ENCODE data around the gene PLXNA1.

PLXNA1 gene

GRCh38 chr3:127013181-127013580 is 30.3 kb downstream of the PLXNA1 start:
- ChIA-PET CTCF (interaction anchor here (2.6 kb wide), 1 partner anchor 11 kb away, joined by 9 read pairs; no protein-coding TSS in a partner anchor), POLR2A (no interaction called here)
- DNase-seq (ENCODE audit: low read depth, low spot score) = no peak
- no peak for TF ChIP-seq CTCF (IDR thresholded peaks at IDR 0.05; ENCODE audit: insufficient read depth, low read length, missing control alignments)
- no peak overlapping the region for H3K4me3 ChIP-seq (ENCODE audit: low read depth, low read length)

- no peak for TF ChIP-seq CTCF (IDR thresholded peaks at IDR 0.05; ENCODE audit: insufficient read depth, low read length, missing control alignments)
- H3K4me3 ChIP-seq (ENCODE audit: low read depth, low read length) = no peak overlapping the region
- CTCF ChIA-PET = interaction anchor here (1.2 kb wide), 1 partner anchor 262 kb away, joined by 3 read pairs; no protein-coding TSS in a partner anchor
- no peak for DNase-seq (ENCODE audit: low read depth, low spot score)
- POLR2A ChIA-PET = interaction anchor here (0.5 kb wide), 1 partner anchor 98 kb away, joined by 3 read pairs; no protein-coding TSS in a partner anchor
Measured at GRCh38 chr3:127013758-127014535, 31.0 kb downstream of the PLXNA1 start.

- TF ChIP-seq CTCF (IDR thresholded peaks at IDR 0.05; ENCODE audit: insufficient read depth, low read length, missing control alignments) = no peak
- DNase-seq (ENCODE audit: low read depth, low spot score) = no peak
- POLR2A ChIA-PET = no interaction called here
- CTCF ChIA-PET = interaction anchor here (1.2 kb wide), 1 partner anchor 263 kb away, joined by 3 read pairs; no protein-coding TSS in a partner anchor
- H3K4me3 ChIP-seq (ENCODE audit: low read depth, low read length) = no peak overlapping the region
Measured at GRCh38 chr3:127014536-127015281, 31.8 kb downstream of the PLXNA1 start.

GRCh38 chr3:127015282-127016042 is 32.5 kb downstream of the PLXNA1 start:
- ChIA-PET CTCF (interaction anchor here (1.2 kb wide), 1 partner anchor 263 kb away, joined by 3 read pairs; no protein-coding TSS in a partner anchor), POLR2A (no interaction called here)
- DNase-seq (ENCODE audit: low read depth, low spot score) = no peak
- no peak overlapping the region for H3K4me3 ChIP-seq (ENCODE audit: low read depth, low read length)
- TF ChIP-seq CTCF (IDR thresholded peaks at IDR 0.05; ENCODE audit: insufficient read depth, low read length, missing control alignments) = no peak

GRCh38 chr3:127016043-127016343 is 33.1 kb downstream of the PLXNA1 start:
- TF ChIP-seq CTCF (IDR thresholded peaks at IDR 0.05; ENCODE audit: insufficient read depth, low read length, missing control alignments) = no peak
- ChIA-PET POLR2A (no interaction called here), CTCF (interaction anchor here (1.0 kb wide), 1 partner anchor 495 kb away, joined by 3 read pairs; no protein-coding TSS in a partner anchor)
- H3K4me3 ChIP-seq (ENCODE audit: low read depth, low read length) = no peak overlapping the region
- no peak for DNase-seq (ENCODE audit: low read depth, low spot score)
